ENCODE measurements around the gene PRX. TPM values are rescaled to one million over a fixed set of nuclear protein-coding genes. Genes with fewer than 3 reads are reported as not detected.
A peak's percentile ranks its signal among the peaks of the same experiment; 100 is the strongest.

PRX gene
- total and polyA plus RNA-seq, 2 experiments from 2014 or later: 4.2 TPM

GRCh38 chr19:40392123-40392522, 21.1 kb downstream of the PRX start (continued):
- TF ChIP-seq, protein P1, sequence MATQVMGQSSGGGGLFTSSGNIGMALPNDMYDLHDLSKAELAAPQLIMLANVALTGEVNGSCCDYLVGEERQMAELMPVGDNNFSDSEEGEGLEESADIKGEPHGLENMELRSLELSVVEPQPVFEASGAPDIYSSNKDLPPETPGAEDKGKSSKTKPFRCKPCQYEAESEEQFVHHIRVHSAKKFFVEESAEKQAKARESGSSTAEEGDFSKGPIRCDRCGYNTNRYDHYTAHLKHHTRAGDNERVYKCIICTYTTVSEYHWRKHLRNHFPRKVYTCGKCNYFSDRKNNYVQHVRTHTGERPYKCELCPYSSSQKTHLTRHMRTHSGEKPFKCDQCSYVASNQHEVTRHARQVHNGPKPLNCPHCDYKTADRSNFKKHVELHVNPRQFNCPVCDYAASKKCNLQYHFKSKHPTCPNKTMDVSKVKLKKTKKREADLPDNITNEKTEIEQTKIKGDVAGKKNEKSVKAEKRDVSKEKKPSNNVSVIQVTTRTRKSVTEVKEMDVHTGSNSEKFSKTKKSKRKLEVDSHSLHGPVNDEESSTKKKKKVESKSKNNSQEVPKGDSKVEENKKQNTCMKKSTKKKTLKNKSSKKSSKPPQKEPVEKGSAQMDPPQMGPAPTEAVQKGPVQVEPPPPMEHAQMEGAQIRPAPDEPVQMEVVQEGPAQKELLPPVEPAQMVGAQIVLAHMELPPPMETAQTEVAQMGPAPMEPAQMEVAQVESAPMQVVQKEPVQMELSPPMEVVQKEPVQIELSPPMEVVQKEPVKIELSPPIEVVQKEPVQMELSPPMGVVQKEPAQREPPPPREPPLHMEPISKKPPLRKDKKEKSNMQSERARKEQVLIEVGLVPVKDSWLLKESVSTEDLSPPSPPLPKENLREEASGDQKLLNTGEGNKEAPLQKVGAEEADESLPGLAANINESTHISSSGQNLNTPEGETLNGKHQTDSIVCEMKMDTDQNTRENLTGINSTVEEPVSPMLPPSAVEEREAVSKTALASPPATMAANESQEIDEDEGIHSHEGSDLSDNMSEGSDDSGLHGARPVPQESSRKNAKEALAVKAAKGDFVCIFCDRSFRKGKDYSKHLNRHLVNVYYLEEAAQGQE (IDR thresholded peaks at IDR 0.05; ENCODE audit: unreplicated experiment): no peak
- TF ChIP-seq CREB1 (CRISPR knock-in tag; IDR thresholded peaks at IDR 0.05; ENCODE audit: low read depth): no peak
- TF ChIP-seq NANOG (IDR thresholded peaks at IDR 0.05; ENCODE audit: borderline replicate concordance): no peak
- TF ChIP-seq ZNF331 (CRISPR knock-in tag; IDR thresholded peaks at IDR 0.05; ENCODE audit: low read depth): no peak
- TF ChIP-seq STAT1 (IDR thresholded peaks at IDR 0.05; ENCODE audit: unreplicated experiment): no peak
- no peak for TF ChIP-seq EZH2phosphoT487 (IDR thresholded peaks at IDR 0.05; ENCODE audit: unreplicated experiment)

- peaks cover 8% of the 10 kb centered on the region for H3K27me3 Mint-ChIP-seq (ENCODE audit: insufficient read depth, low read depth, poor library complexity)
- peaks cover 12% of the 10 kb centered on the region for H3K4me1 Mint-ChIP-seq
- no peak within 1 kb of the TSS for H3K4me3 Mint-ChIP-seq
- Histone ChIP-seq H4K20me1 (replicated peaks; ENCODE audit: insufficient read depth) (no peaks in the 10 kb centered on the region), H3K27ac (ENCODE audit: low read depth) (no peak within 1 kb of the TSS), H2AFZ (no peak within 1 kb of the TSS), H3K79me2 (replicated peaks; ENCODE audit: insufficient read depth) (no peaks in the 10 kb centered on the region), H3K9me2 (ENCODE audit: insufficient read depth) (no peaks in the 10 kb centered on the region), H3F3A (replicated peaks; ENCODE audit: low read depth) (no peaks in the 10 kb centered on the region), H3K36me3 (ENCODE audit: insufficient read depth) (no peaks in the 10 kb centered on the region), H3K27me3 (ENCODE audit: insufficient read depth) (no peaks in the 10 kb centered on the region), H3K4me3 (no peak within 1 kb of the TSS), H3K4me2 (no peak within 1 kb of the TSS), H3K4me1 (ENCODE audit: insufficient read depth) (no peaks in the 10 kb centered on the region; the same call in 1 of the 2 replicates)
- no peak within 1 kb of the TSS for H3K27ac Mint-ChIP-seq
- ATAC-seq (no peak), DNase-seq (ENCODE audit: low spot score) (peak; percentile 41)
- no peaks in the 10 kb centered on the region for H3K9me3 Mint-ChIP-seq
- H3K36me3 Mint-ChIP-seq (ENCODE audit: low read depth): no peaks in the 10 kb centered on the region
- TF ChIP-seq, protein P1 (IDR thresholded peaks at IDR 0.05; ENCODE audit: unreplicated experiment): no peak
- no peak for TF ChIP-seq EZH2phosphoT487 (IDR thresholded peaks at IDR 0.05; ENCODE audit: unreplicated experiment)
- TF ChIP-seq CREB1 (CRISPR knock-in tag; IDR thresholded peaks at IDR 0.05; ENCODE audit: low read depth): no peak
These were observed 23.0 kb downstream of the PRX start, which contains the start of gene HIPK4 for GRCh38 chr19:40390084-40390742. TSS of gene HIPK4 (minus strand) at chr19:40390181. CDS start at chr19:40389902, 279 bp downstream.
